Karpas-422 (cell line): Measurements from ENCODE around the gene TMEM213. TPM values are rescaled to one million over a fixed set of nuclear protein-coding genes. Genes with fewer than 3 reads are reported as not detected.
"Not testable (repeated sequence)": the region's sequence is repeated elsewhere in the genome, so short reads cannot be mapped to it uniquely, and the experiment has no call there.

Experiments used
- DNase-seq: peaks from one replicate; pipeline ENCODE4 v3.0.0-alpha.2; 2015
- H2AFZ ChIP-seq: fragments of 200-600 bp; sonication (generic); 2 replicates; pipeline ENCODE4 v1.6.1; 2014; ENCODE audit warnings: antibody characterized with exemption, low read length, mixed read lengths
- H3K27ac ChIP-seq: fragments of 200-600 bp; sonication (generic); 2 replicates; pipeline ENCODE4 v1.5.1; 2014; ENCODE audit warnings: mild to moderate bottlenecking, low read length, moderate library complexity
- H3K27me3 ChIP-seq: fragments of 200-600 bp; sonication (generic); 2 replicates; pipeline ENCODE4 v1.6.1; 2014; ENCODE audit warnings: low read length, mixed read lengths
- H3K36me3 ChIP-seq: fragments of 200-600 bp; sonication (generic); 2 replicates; pipeline ENCODE4 v1.6.1; 2014; ENCODE audit warnings: low read length, mixed read lengths; ENCODE audit not compliant: insufficient read depth
- H3K4me1 ChIP-seq: fragments of 200-600 bp; sonication (generic); 2 replicates; pipeline ENCODE4 v1.6.1; 2014; ENCODE audit warnings: mild to moderate bottlenecking, low read length, mixed read lengths
- H3K4me2 ChIP-seq: fragments of 200-600 bp; sonication (generic); 2 replicates; pipeline ENCODE4 v1.6.1; 2014; ENCODE audit warnings: low read length, low read depth, mild to moderate bottlenecking; ENCODE audit not compliant: poor library complexity, severe bottlenecking
- H3K4me3 ChIP-seq: fragments of 200-600 bp; sonication (generic); 2 replicates; pipeline ENCODE4 v1.5.1; 2014; ENCODE audit warnings: mild to moderate bottlenecking, antibody characterized with exemption, low read length, mixed read lengths
- H3K79me2 ChIP-seq: fragments of 200-600 bp; sonication (generic); 2 replicates; pipeline ENCODE4 v1.6.1; 2014; ENCODE audit warnings: mild to moderate bottlenecking, low read length, mixed read lengths
- H3K9ac ChIP-seq: fragments of 200-600 bp; sonication (generic); 2 replicates; pipeline ENCODE4 v1.6.0; 2014; ENCODE audit warnings: low read length
- H3K9me2 ChIP-seq: fragments of 200-600 bp; sonication (generic), shearing (Covaris generic); replicated peaks from 2 replicates; pipeline ENCODE4 v1.6.0; 2014; ENCODE audit warnings: mild to moderate bottlenecking, low read length, moderate library complexity; ENCODE audit not compliant: insufficient read depth
- H3K9me3 ChIP-seq: fragments of 300-700, 200-600 bp; sonication (generic); 2 replicates; pipeline ENCODE4 v1.6.1; 2014; ENCODE audit warnings: low read length, mixed read lengths
- H4K20me1 ChIP-seq: fragments of 200-600 bp; sonication (generic); 2 replicates; pipeline ENCODE4 v1.6.1; 2014; ENCODE audit warnings: mild to moderate bottlenecking, antibody characterized with exemption, low read length, low read depth; ENCODE audit not compliant: insufficient read depth
- total RNA-seq: library from RNA; depleted of rRNA; stranded (reverse); fragments of >200 nt; shearing (Covaris generic); gene quantifications from 2 replicates; pipeline ENCODE4 v1.2.3, GENCODE V29; 2014; ENCODE audit warnings: low replicate concordance

TMEM213 gene
- total RNA-seq, 1 experiment from 2014 or later, result not detected

GRCh38 chr7:138802706-138803105, 4.9 kb downstream of the TMEM213 start:
- no peak overlapping the region for H2AFZ ChIP-seq
- H3K27me3 ChIP-seq, result no peaks in the 10 kb centered on the region
- DNase-seq, result no peak
- no peak overlapping the region for H3K4me2 ChIP-seq
- no peak overlapping the region for H3K4me3 ChIP-seq
- H3K4me1 ChIP-seq, result no peaks in the 10 kb centered on the region
- no peak overlapping the region for H3K27ac ChIP-seq
- no peaks in the 10 kb centered on the region for H4K20me1 ChIP-seq
- no peaks in the 10 kb centered on the region for H3K36me3 ChIP-seq
- H3K9ac ChIP-seq, result no peak overlapping the region
- H3K9me2 ChIP-seq, result no peaks in the 10 kb centered on the region
- no peaks in the 10 kb centered on the region for H3K79me2 ChIP-seq
- no peaks in the 10 kb centered on the region for H3K9me3 ChIP-seq

GRCh38 chr7:138804618-138805017, 6.8 kb downstream of the TMEM213 start:
- no peak overlapping the region for H3K27ac ChIP-seq
- H3K9me2 ChIP-seq, result no peaks in the 10 kb centered on the region
- no peak overlapping the region for H2AFZ ChIP-seq
- H3K4me2 ChIP-seq, result no peak overlapping the region
- no peaks in the 10 kb centered on the region for H3K79me2 ChIP-seq
- no peak for DNase-seq
- H3K27me3 ChIP-seq, result no peaks in the 10 kb centered on the region
- no peak overlapping the region for H3K9ac ChIP-seq
- H3K4me1 ChIP-seq, result no peaks in the 10 kb centered on the region
- H3K9me3 ChIP-seq, result no peaks in the 10 kb centered on the region
- H3K4me3 ChIP-seq, result no peak overlapping the region
- H4K20me1 ChIP-seq, result no peaks in the 10 kb centered on the region
- H3K36me3 ChIP-seq, result no peaks in the 10 kb centered on the region

- no peak overlapping the region for H3K4me3 ChIP-seq
- H3K4me2 ChIP-seq, result no peak overlapping the region
- H3K27ac ChIP-seq, result no peak overlapping the region
- no peak overlapping the region for H2AFZ ChIP-seq
- no peaks in the 10 kb centered on the region for H3K4me1 ChIP-seq
- no peaks in the 10 kb centered on the region for H3K9me2 ChIP-seq
- H3K36me3 ChIP-seq, result no peaks in the 10 kb centered on the region
- DNase-seq, result no peak
- H3K27me3 ChIP-seq, result no peaks in the 10 kb centered on the region
- H3K9me3 ChIP-seq, result no peaks in the 10 kb centered on the region
- H3K79me2 ChIP-seq, result no peaks in the 10 kb centered on the region
- no peaks in the 10 kb centered on the region for H4K20me1 ChIP-seq
- H3K9ac ChIP-seq, result no peak overlapping the region
These were observed 11.6 kb downstream of the TMEM213 start for GRCh38 chr7:138809346-138809745.

- H3K27ac ChIP-seq, H3K9me2 ChIP-seq, H3K9ac ChIP-seq, H3K4me2 ChIP-seq, DNase-seq, H3K9me3 ChIP-seq, H3K4me1 ChIP-seq, H3K36me3 ChIP-seq, H3K79me2 ChIP-seq, H3K27me3 ChIP-seq, H2AFZ ChIP-seq, H4K20me1 ChIP-seq, H3K4me3 ChIP-seq: not testable (repeated sequence)
These were observed 13.5 kb downstream of the TMEM213 start for GRCh38 chr7:138811327-138811726.

- Histone ChIP-seq H3K27ac (no peak overlapping the region), H3K27me3 (no peaks in the 10 kb centered on the region), H3K4me2 (no peak overlapping the region), H3K4me1 (no peaks in the 10 kb centered on the region), H3K9me3 (no peaks in the 10 kb centered on the region), H3K9ac (no peak overlapping the region), H3K36me3 (no peaks in the 10 kb centered on the region), H3K9me2 (no peaks in the 10 kb centered on the region), H4K20me1 (no peaks in the 10 kb centered on the region), H2AFZ (no peak overlapping the region), H3K79me2 (no peaks in the 10 kb centered on the region), H3K4me3 (no peak overlapping the region)
- no peak for DNase-seq
These were observed 16.2 kb downstream of the TMEM213 start for GRCh38 chr7:138813945-138814344.

GRCh38 chr7:138814816-138815332, 17.1 kb downstream of the TMEM213 start:
- no peaks in the 10 kb centered on the region for H3K9me2 ChIP-seq
- H3K4me2 ChIP-seq, result no peak overlapping the region
- H3K79me2 ChIP-seq, result no peaks in the 10 kb centered on the region
- no peaks in the 10 kb centered on the region for H3K36me3 ChIP-seq
- no peaks in the 10 kb centered on the region for H3K4me1 ChIP-seq
- H3K27ac ChIP-seq, result no peak overlapping the region
- DNase-seq, result no peak
- no peak overlapping the region for H2AFZ ChIP-seq
- no peaks in the 10 kb centered on the region for H4K20me1 ChIP-seq
- H3K9ac ChIP-seq, result no peak overlapping the region
- no peaks in the 10 kb centered on the region for H3K9me3 ChIP-seq
- no peaks in the 10 kb centered on the region for H3K27me3 ChIP-seq
- no peak overlapping the region for H3K4me3 ChIP-seq

- Histone ChIP-seq H2AFZ (no peak overlapping the region), H3K9me3 (no peaks in the 10 kb centered on the region), H3K4me2 (no peak overlapping the region), H3K79me2 (no peaks in the 10 kb centered on the region), H3K9me2 (no peaks in the 10 kb centered on the region), H4K20me1 (no peaks in the 10 kb centered on the region), H3K27ac (no peak overlapping the region), H3K27me3 (no peaks in the 10 kb centered on the region), H3K4me1 (no peaks in the 10 kb centered on the region), H3K36me3 (no peaks in the 10 kb centered on the region), H3K4me3 (no peak overlapping the region), H3K9ac (no peak overlapping the region)
- no peak for DNase-seq
These were observed 18.9 kb downstream of the TMEM213 start for GRCh38 chr7:138816650-138817049.

- H3K36me3 ChIP-seq, result no peaks in the 10 kb centered on the region
- H3K27me3 ChIP-seq, result no peaks in the 10 kb centered on the region
- H3K9me3 ChIP-seq, result no peaks in the 10 kb centered on the region
- H3K4me1 ChIP-seq, result no peaks in the 10 kb centered on the region
- H2AFZ ChIP-seq, result no peak overlapping the region
- H3K9ac ChIP-seq, result no peak overlapping the region
- H3K9me2 ChIP-seq, result no peaks in the 10 kb centered on the region
- no peak overlapping the region for H3K4me2 ChIP-seq
- no peaks in the 10 kb centered on the region for H3K79me2 ChIP-seq
- H3K4me3 ChIP-seq, result no peak overlapping the region
- H3K27ac ChIP-seq, result no peak overlapping the region
- DNase-seq, result no peak
- no peaks in the 10 kb centered on the region for H4K20me1 ChIP-seq
These were observed 21.8 kb downstream of the TMEM213 start for GRCh38 chr7:138819625-138820024.

- H3K36me3 ChIP-seq, result no peaks in the 10 kb centered on the region
- H3K9ac ChIP-seq, result no peak overlapping the region
- no peaks in the 10 kb centered on the region for H3K4me1 ChIP-seq
- no peaks in the 10 kb centered on the region for H3K79me2 ChIP-seq
- H3K27ac ChIP-seq, result no peak overlapping the region
- no peaks in the 10 kb centered on the region for H3K27me3 ChIP-seq
- H3K4me2 ChIP-seq, result no peak overlapping the region
- H3K4me3 ChIP-seq, result no peak overlapping the region
- no peaks in the 10 kb centered on the region for H4K20me1 ChIP-seq
- no peaks in the 10 kb centered on the region for H3K9me2 ChIP-seq
- no peak for DNase-seq
- no peak overlapping the region for H2AFZ ChIP-seq
- no peaks in the 10 kb centered on the region for H3K9me3 ChIP-seq
These were observed 24.1 kb downstream of the TMEM213 start for GRCh38 chr7:138821912-138822311.
